ENCODE data around the gene ST8SIA4.

ST8SIA4 gene

GRCh38 chr5:100896054-100896453 is 7.0 kb downstream of the ST8SIA4 start:
- Mint-ChIP-seq H3K27me3 (no peaks in the 10 kb centered on the region), H3K4me1 (ENCODE audit: low read depth) (peaks cover 71% of the 10 kb centered on the region), H3K36me3 (ENCODE audit: low read depth) (peaks cover 80% of the 10 kb centered on the region), H3K27ac (peak overlapping the region; percentile 7), H3K4me3 (no peak overlapping the region), H3K9me3 (peaks cover 3% of the 10 kb centered on the region)
- DNase-seq, result no peak

GRCh38 chr5:100890461-100891008 is 12.5 kb downstream of the ST8SIA4 start:
- peaks cover 76% of the 10 kb centered on the region for H3K36me3 Mint-ChIP-seq (ENCODE audit: low read depth)
- peak overlapping the region; percentile 71 for H3K4me3 Mint-ChIP-seq
- peak overlapping the region; percentile 93 for H3K27ac Mint-ChIP-seq
- no peaks in the 10 kb centered on the region for H3K27me3 Mint-ChIP-seq
- H3K4me1 Mint-ChIP-seq (ENCODE audit: low read depth), result peaks cover 75% of the 10 kb centered on the region
- no peaks in the 10 kb centered on the region for H3K9me3 Mint-ChIP-seq
- DNase-seq, result no peak

- H3K36me3 Mint-ChIP-seq (ENCODE audit: low read depth), result peaks cover 73% of the 10 kb centered on the region
- no peak for DNase-seq
- H3K4me1 Mint-ChIP-seq (ENCODE audit: low read depth), result peaks cover 71% of the 10 kb centered on the region
- peak overlapping the region; percentile 71 for H3K4me3 Mint-ChIP-seq
- H3K9me3 Mint-ChIP-seq, result no peaks in the 10 kb centered on the region
- peak overlapping the region; percentile 93 for H3K27ac Mint-ChIP-seq
- H3K27me3 Mint-ChIP-seq, result no peaks in the 10 kb centered on the region
These were observed 13.2 kb downstream of the ST8SIA4 start for GRCh38 chr5:100889896-100890295.

- Mint-ChIP-seq H3K4me3 (peak overlapping the region; percentile 71), H3K4me1 (ENCODE audit: low read depth) (peaks cover 71% of the 10 kb centered on the region), H3K36me3 (ENCODE audit: low read depth) (peaks cover 73% of the 10 kb centered on the region), H3K27ac (peak overlapping the region; percentile 93), H3K27me3 (no peaks in the 10 kb centered on the region), H3K9me3 (no peaks in the 10 kb centered on the region)
- DNase-seq, result no peak
These were observed 13.8 kb downstream of the ST8SIA4 start for GRCh38 chr5:100889165-100889743.

- peaks cover 8% of the 10 kb centered on the region for H3K9me3 Mint-ChIP-seq
- DNase-seq, result no peak
- H3K27me3 Mint-ChIP-seq, result no peaks in the 10 kb centered on the region
- H3K4me1 Mint-ChIP-seq (ENCODE audit: low read depth), result peaks cover 58% of the 10 kb centered on the region
- peaks cover 90% of the 10 kb centered on the region for H3K36me3 Mint-ChIP-seq (ENCODE audit: low read depth)
- no peak overlapping the region for H3K4me3 Mint-ChIP-seq
- H3K27ac Mint-ChIP-seq, result no peak overlapping the region
These were observed 25.8 kb downstream of the ST8SIA4 start for GRCh38 chr5:100877274-100877673.

GRCh38 chr5:100872408-100873190 is 30.5 kb downstream of the ST8SIA4 start:
- peaks cover 92% of the 10 kb centered on the region for H3K36me3 Mint-ChIP-seq (ENCODE audit: low read depth)
- peaks cover 70% of the 10 kb centered on the region for H3K4me1 Mint-ChIP-seq (ENCODE audit: low read depth)
- H3K4me3 Mint-ChIP-seq, result no peak overlapping the region
- peaks cover 14% of the 10 kb centered on the region for H3K9me3 Mint-ChIP-seq
- H3K27me3 Mint-ChIP-seq, result no peaks in the 10 kb centered on the region
- H3K27ac Mint-ChIP-seq, result peak overlapping the region; percentile 73
- DNase-seq, result no peak

GRCh38 chr5:100867039-100867562 is 36.0 kb downstream of the ST8SIA4 start:
- Mint-ChIP-seq H3K27me3 (no peaks in the 10 kb centered on the region), H3K4me1 (ENCODE audit: low read depth) (peaks cover 74% of the 10 kb centered on the region), H3K4me3 (no peak overlapping the region), H3K27ac (peak overlapping the region; percentile 61), H3K36me3 (ENCODE audit: low read depth) (peaks cover 82% of the 10 kb centered on the region), H3K9me3 (peaks cover 14% of the 10 kb centered on the region)
- DNase-seq, result no peak

GRCh38 chr5:100864931-100865330 is 38.2 kb downstream of the ST8SIA4 start:
- Mint-ChIP-seq H3K9me3 (peaks cover 9% of the 10 kb centered on the region), H3K4me1 (ENCODE audit: low read depth) (peaks cover 80% of the 10 kb centered on the region), H3K36me3 (ENCODE audit: low read depth) (peaks cover 77% of the 10 kb centered on the region), H3K4me3 (no peak overlapping the region), H3K27me3 (no peaks in the 10 kb centered on the region), H3K27ac (no peak overlapping the region)
- DNase-seq, result no peak

- DNase-seq, result no peak
- Mint-ChIP-seq H3K27me3 (no peaks in the 10 kb centered on the region), H3K9me3 (peaks cover 8% of the 10 kb centered on the region), H3K4me3 (no peak overlapping the region), H3K4me1 (ENCODE audit: low read depth) (peaks cover 81% of the 10 kb centered on the region), H3K36me3 (ENCODE audit: low read depth) (peaks cover 70% of the 10 kb centered on the region), H3K27ac (peak overlapping the region; percentile 75)
These were observed 39.3 kb downstream of the ST8SIA4 start for GRCh38 chr5:100863739-100864138.

GRCh38 chr5:100861148-100861547 is 41.9 kb downstream of the ST8SIA4 start:
- Mint-ChIP-seq H3K27me3 (no peaks in the 10 kb centered on the region), H3K36me3 (ENCODE audit: low read depth) (peaks cover 61% of the 10 kb centered on the region), H3K4me3 (peak overlapping the region; percentile 45), H3K4me1 (ENCODE audit: low read depth) (peaks cover 74% of the 10 kb centered on the region), H3K9me3 (peaks cover 3% of the 10 kb centered on the region), H3K27ac (peak overlapping the region; percentile 93)
- DNase-seq, result no peak

- no peaks in the 10 kb centered on the region for H3K27me3 Mint-ChIP-seq
- H3K9me3 Mint-ChIP-seq, result peaks cover 3% of the 10 kb centered on the region
- H3K36me3 Mint-ChIP-seq (ENCODE audit: low read depth), result peaks cover 62% of the 10 kb centered on the region
- peak overlapping the region; percentile 93 for H3K27ac Mint-ChIP-seq
- H3K4me1 Mint-ChIP-seq (ENCODE audit: low read depth), result peaks cover 74% of the 10 kb centered on the region
- DNase-seq, result no peak
- H3K4me3 Mint-ChIP-seq, result peak overlapping the region; percentile 45
These were observed 42.7 kb downstream of the ST8SIA4 start for GRCh38 chr5:100860407-100860806.

GRCh38 chr5:100858987-100859545 is 44.0 kb downstream of the ST8SIA4 start:
- peak overlapping the region; percentile 81 for H3K27ac Mint-ChIP-seq
- peaks cover 62% of the 10 kb centered on the region for H3K36me3 Mint-ChIP-seq (ENCODE audit: low read depth)
- H3K4me3 Mint-ChIP-seq, result no peak overlapping the region
- DNase-seq, result no peak
- H3K4me1 Mint-ChIP-seq (ENCODE audit: low read depth), result peaks cover 76% of the 10 kb centered on the region
- H3K27me3 Mint-ChIP-seq, result no peaks in the 10 kb centered on the region
- H3K9me3 Mint-ChIP-seq, result peaks cover 3% of the 10 kb centered on the region

- peaks cover 59% of the 10 kb centered on the region for H3K36me3 Mint-ChIP-seq (ENCODE audit: low read depth)
- no peak for DNase-seq
- peak overlapping the region; percentile 31 for H3K27ac Mint-ChIP-seq
- H3K4me1 Mint-ChIP-seq (ENCODE audit: low read depth), result peaks cover 78% of the 10 kb centered on the region
- H3K4me3 Mint-ChIP-seq, result no peak overlapping the region
- no peaks in the 10 kb centered on the region for H3K9me3 Mint-ChIP-seq
- no peaks in the 10 kb centered on the region for H3K27me3 Mint-ChIP-seq
These were observed 46.6 kb downstream of the ST8SIA4 start for GRCh38 chr5:100856462-100856861.

GRCh38 chr5:100855937-100856430 is 47.1 kb downstream of the ST8SIA4 start:
- no peaks in the 10 kb centered on the region for H3K27me3 Mint-ChIP-seq
- H3K36me3 Mint-ChIP-seq (ENCODE audit: low read depth), result peaks cover 59% of the 10 kb centered on the region
- H3K4me1 Mint-ChIP-seq (ENCODE audit: low read depth), result peaks cover 74% of the 10 kb centered on the region
- no peaks in the 10 kb centered on the region for H3K9me3 Mint-ChIP-seq
- H3K4me3 Mint-ChIP-seq, result no peak overlapping the region
- H3K27ac Mint-ChIP-seq, result peak overlapping the region; percentile 31
- no peak for DNase-seq

Measured in activated T-cell treated with anti-CD3 and anti-CD28 coated beads, Interleukin-2, amount 50 U/mL, for 24 hours (primary cell).